ENCODE results near the gene NRXN3.

The NRXN3 gene

DNA sequence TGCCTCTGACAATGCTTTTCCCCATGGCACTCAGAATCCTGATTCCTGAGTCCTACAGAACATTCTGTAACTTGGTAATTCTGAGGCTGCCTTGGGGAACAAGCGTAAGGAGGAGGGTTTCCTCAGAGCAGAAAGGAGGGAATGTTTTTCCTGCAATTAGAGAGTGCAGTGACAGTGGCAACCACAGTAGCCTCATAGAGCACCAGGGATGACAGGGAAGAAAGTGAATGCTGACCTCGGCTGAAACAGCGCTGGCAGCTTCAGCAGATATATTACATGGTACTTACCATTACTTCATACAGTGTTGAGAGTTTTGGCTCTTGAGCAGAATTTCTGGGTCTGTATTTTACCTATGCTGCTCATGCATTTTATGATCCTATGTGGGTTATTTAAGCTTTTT, 757.1 kb downstream of the NRXN3 start:
- DNase-seq (ENCODE audit: low read depth): no peak

DNA sequence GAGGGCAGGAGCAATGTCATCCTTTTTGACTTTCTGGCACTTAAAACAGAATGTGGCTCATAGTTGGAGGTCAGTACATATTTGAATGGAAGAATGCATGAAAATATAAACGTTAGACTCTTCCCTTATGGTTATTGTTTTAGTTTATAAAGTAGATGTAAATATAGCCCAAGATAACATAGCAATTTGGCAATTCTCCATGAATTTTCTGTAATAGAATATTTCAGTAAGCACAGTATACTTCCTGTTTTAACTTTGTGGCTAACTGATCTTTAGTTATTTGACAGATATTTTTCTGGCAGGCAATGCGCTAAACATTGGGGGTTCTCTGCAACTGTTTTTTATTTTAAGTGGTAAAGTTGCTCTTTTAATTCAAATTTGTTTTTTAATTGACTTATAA, 763.0 kb downstream of the NRXN3 start:
- DNase-seq (ENCODE audit: low read depth): no peak

- DNase-seq (ENCODE audit: low read depth): no peak
These were observed 763.9 kb downstream of the NRXN3 start for GRCh38 chr14:78933948-78934524.

DNA sequence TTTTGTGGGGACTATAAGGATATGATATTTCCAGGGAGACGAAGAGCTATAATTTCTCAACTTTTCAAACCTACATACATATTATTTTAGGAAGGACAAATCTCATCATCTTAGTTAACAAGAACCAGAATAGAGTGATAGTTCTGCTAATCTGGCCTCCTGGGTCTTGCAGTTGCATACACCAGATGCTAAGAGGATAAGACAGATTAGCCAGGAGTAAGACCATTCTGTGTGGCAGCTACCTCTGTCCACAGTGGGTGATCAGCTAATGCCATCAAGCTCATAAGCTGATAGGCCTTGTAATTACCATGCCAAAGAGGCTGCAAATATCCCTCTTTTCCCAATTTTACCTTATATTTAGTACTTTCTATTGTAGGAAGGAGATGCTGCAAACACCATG, 776.8 kb downstream of the NRXN3 start:
- no peak for DNase-seq (ENCODE audit: low read depth)

GRCh38 chr14:78947681-78948080, 777.5 kb downstream of the NRXN3 start:
- no peak for DNase-seq (ENCODE audit: low read depth)

- DNase-seq (ENCODE audit: low read depth): no peak
These were observed 780.5 kb downstream of the NRXN3 start for GRCh38 chr14:78950649-78951048.

DNA sequence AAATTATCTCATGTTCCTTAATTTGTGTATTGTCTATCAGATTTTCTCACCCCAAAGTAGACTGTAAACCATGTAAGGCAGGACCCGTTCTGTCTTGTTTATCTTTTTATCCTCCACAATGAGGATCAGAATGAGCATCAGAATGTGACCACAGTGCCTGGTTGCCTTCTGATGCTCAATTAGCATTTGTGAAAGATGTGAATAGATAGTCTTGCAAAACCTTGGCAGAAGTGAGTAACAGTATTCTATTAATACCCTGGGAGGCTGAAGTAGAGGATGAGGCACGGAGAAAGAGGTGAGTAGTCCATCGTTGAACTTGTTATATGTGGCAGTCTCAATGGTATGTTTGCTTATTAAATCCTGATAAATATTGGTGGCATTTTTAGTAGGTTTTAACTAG, 781.4 kb downstream of the NRXN3 start:
- DNase-seq (ENCODE audit: low read depth): no peak

- DNase-seq (ENCODE audit: low read depth): peak; percentile 10
These were observed 789.6 kb downstream of the NRXN3 start for GRCh38 chr14:78959674-78960264.

DNA sequence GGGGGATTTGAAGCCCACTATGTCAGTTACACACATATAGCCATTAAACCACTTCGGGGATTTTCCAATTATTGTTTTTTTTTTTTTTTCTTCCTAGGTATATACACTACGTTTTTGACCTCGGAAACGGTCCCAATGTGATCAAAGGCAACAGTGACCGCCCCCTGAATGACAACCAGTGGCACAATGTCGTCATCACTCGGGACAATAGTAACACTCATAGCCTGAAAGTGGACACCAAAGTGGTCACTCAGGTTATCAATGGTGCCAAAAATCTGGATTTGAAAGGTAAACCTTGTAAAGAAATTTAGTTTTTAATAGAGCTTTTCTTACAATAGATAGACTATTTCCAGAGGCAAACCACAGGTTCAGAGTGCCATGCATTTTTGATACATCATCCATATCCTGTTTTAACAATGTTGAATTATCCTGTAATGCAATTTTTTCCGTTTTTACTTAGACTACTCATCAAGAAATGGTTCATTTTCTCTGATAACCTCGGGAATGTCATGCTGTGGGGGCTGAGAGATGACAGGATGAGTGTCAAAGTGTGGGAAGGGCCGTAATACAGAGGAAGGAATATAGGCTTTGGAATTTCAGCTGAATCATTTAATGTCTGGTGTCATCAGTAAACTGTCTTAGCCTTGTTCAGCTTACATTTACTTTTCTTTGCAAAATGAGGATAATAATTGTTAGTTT, 797.1 kb downstream of the NRXN3 start:
- no peak for DNase-seq (ENCODE audit: low read depth)

GRCh38 chr14:78968265-78968664, 798.1 kb downstream of the NRXN3 start:
- DNase-seq (ENCODE audit: low read depth): no peak

- no peak for DNase-seq (ENCODE audit: low read depth)
These were observed 800.5 kb downstream of the NRXN3 start for GRCh38 chr14:78970677-78971076.

DNA sequence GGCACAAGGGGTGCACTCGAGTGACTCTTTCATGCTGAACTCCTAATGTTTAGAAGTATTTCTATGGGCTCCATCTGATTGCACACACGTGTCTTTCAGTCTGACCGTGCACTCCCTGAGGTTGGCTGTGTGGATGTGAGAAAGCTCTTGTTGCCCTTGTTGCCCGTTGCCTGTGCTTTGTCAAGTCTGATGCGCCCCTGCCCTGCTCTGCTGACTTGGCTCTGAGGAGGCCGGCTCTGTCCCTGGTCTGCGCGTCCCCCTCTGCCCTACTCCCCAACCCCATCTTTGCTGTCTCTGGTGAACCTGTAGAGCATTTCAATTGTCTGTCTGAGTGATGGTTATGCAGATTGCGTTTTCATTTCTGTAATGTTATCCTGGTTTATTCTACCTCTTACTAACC, 802.3 kb downstream of the NRXN3 start:
- no peak for DNase-seq (ENCODE audit: low read depth)

GRCh38 chr14:78974691-78975090, 804.5 kb downstream of the NRXN3 start:
- no peak for DNase-seq (ENCODE audit: low read depth)

DNA sequence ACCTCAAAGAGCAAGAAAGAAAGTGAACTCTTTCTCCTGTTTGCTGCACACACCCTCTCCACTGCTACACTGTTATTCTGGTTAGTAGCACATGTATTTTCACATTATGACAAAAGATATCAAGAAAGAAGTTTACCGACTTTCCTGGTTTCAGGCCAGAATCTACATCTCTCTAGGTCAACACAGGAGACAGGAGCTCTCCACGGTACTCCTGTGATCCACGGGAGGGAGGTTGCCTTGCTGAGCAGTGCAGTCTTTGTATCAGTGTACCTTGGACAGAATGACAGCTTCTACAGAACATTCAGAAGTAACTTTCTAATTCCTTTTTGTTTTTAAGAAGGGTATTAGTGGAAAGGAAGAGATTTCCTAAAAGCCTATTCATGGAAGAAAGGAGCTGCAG, 805.6 kb downstream of the NRXN3 start:
- no peak for DNase-seq (ENCODE audit: low read depth)

GRCh38 chr14:78978896-78979295, 808.7 kb downstream of the NRXN3 start:
- DNase-seq (ENCODE audit: low read depth): no peak

DNA sequence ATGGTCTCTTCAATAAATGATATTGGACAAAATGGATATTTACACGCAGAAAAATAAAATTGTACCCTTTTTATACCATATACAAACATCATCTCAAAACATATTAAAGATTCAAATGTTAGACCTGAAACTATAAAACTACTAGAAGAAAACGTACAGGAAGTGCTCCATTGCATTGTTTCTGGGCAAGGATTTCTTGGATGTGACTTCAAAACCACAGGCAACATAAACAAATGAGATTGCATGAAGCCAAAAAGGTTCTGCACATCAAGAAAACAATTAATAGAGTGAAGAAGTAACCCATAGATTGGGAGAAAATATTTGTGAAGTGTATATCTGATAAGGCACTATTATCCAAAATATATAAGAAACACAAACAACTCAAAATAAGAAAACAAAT, 812.4 kb downstream of the NRXN3 start:
- DNase-seq (ENCODE audit: low read depth): no peak

DNA sequence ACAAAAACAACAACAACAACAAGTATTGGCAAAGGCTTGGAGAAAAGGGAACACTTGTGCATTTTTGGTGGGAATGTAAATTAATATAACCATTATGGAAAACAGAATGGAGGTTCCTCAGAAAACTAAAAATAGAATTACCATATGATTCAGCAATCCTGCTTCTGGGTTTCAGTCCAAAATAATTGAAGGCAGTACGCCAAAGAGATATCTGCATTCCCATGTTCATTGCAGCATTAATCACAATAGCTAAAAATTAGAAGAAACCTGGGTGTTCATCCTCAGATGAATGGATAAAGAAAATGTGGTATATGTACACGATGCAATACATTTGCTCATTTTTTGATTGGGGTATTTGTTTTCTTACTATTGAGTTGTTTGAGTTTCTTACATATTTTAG, 813.0 kb downstream of the NRXN3 start:
- no peak for DNase-seq (ENCODE audit: low read depth)

DNA sequence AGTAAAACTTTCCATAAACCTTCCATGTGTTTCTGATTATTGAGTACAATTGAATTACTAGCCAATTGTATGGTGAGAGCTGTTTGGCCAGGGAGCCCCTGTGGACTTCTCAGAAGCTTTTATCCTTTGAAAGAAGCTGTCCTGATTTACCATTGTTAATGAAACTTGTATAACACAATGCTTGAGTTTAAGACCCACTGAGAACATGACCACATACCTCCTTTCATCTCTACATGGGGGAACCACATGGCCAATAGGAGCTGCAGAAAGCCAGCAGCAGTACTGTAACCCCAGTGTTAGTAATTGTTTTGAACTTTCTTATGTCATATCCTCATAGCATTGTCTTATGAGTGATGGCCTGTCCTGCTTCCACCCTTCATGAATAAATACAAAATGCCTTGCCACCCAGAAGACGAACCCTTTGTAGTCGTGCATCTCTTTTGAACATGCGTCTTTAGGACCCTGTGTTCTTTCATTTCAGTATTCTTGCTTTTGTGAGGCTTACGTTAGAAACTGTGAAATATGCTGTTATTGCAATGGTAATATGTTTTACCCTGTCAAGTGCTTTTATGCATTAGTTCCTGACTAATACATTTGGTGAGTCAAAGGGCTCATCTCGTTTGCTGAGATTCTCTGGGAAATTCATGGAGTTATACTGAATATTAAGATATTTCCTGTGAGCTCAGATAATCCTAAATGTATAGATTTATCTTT, 815.7 kb downstream of the NRXN3 start:
- no peak for DNase-seq (ENCODE audit: low read depth)

DNA sequence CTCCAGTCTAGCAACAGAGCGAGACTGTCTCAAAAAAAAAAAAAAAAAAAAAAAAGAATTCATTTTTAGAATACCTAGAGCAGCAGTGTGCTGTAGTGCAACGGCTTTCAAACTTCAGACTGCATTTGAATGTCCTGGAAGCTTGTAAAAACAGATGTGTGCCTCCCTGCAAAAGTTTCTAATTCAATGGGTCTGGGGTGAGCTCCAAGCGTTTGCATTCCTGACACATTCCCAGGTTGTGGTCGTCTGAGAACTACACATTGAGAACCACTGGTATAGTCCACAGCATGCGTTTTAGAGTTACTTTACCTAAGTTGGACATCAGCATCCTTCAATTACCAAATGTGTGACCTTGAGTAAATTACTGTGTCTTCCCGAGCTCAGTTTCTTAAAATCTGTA, 816.8 kb downstream of the NRXN3 start:
- no peak for DNase-seq (ENCODE audit: low read depth)

- no peak for DNase-seq (ENCODE audit: low read depth)
These were observed 819.0 kb downstream of the NRXN3 start for GRCh38 chr14:78989221-78989620.

DNA sequence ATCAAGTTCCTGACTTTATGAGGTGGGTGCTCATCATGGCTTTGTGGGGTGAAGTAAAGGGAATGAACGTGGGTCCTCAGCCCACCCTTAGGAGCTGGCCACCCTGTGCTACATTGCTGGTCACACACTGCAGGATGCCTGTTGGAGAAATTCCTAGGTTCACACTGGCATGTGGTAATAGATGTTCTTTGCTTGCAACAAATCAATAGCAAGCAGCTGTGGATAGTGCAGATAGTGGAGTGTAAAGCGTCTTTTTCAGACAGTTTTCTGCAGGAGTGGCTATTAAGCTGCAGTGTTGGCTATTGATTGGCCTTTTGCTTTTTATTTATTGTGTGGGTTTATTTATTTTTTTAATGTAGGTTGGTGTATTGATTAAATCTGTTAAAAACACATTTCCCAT, 822.7 kb downstream of the NRXN3 start:
- no peak for DNase-seq (ENCODE audit: low read depth)

DNA sequence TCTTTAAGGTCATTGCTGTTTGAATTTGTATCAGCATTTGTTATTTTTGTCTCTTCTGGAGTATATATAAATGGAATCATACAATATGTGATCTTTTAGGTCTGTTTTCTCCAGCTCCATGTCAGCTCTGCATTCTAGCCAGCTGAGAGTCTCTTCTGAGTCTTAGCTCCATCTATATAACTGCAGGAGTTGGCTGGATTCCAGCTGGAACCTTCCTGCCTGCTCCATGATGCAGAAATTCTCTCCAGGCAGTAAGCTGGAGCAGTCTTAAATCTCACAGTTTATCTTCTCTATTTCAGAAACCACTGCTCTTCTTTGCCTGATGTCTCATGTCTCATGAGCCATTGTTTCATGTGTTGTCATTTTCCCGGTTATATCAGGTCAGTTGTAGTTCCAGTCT, 827.6 kb downstream of the NRXN3 start:
- no peak for DNase-seq (ENCODE audit: low read depth)

DNA sequence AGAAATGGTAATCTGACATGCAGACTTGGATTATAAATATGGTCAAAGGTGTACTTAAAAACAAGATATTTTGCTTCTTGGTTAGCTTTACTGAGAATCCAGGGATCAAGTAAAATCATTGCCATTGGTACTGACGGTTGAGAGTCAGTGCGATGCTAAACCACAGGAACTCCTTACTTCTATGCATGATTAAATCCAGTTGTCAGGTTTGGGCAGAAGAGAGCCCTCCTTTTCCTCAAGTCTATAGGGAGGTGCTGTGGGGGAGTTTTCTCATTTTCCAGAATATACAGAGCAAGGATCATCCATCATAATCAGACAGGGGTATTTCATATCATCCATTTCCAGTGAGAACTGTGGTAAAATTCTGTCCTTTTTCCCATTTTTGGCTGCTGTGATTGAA, 839.1 kb downstream of the NRXN3 start:
- DNase-seq (ENCODE audit: low read depth): no peak

Measured in stimulated activated CD8-positive, alpha-beta memory T cell treated with anti-CD3 and anti-CD28 coated beads, Interleukin-15, amount 100 ng/mL, for 24 hours (primary cell).